ENCODE data around the gene PKIB. TPM values are rescaled to one million over a fixed set of nuclear protein-coding genes. Genes with fewer than 3 reads are reported as not detected.

Gene PKIB
- total and polyA plus RNA-seq, 4 donors: 2.5 to 5.1 (median 3.0) TPM

- Histone ChIP-seq H3K27ac (ENCODE audit: low read depth in 1 of 2, low read length in 2 of 2) (peak overlapping the region; percentile 64 to 72), H3K9ac (ENCODE audit: low read depth in 1 of 2, low read length in 2 of 2) (peak overlapping the region; percentile 45 to 80), H3K27me3 (ENCODE audit: control insufficient read depth in 4 of 4, insufficient read depth in 4 of 4, low read length in 3 of 4) (no peaks in the 10 kb centered on the region), H3K4me1 (ENCODE audit: control insufficient read depth in 4 of 4, insufficient read depth in 4 of 4, low read length in 3 of 4) (peaks cover 0 to 15% (median 3%) of the 10 kb centered on the region in 4 donors), H3K36me3 (ENCODE audit: control insufficient read depth in 4 of 4, insufficient read depth in 3 of 4, low read depth in 1 of 4, low read length in 3 of 4) (no peaks in the 10 kb centered on the region), H3K9me3 (ENCODE audit: control insufficient read depth in 4 of 4, low read length in 3 of 4) (no peaks in the 10 kb centered on the region), H3K4me3 (ENCODE audit: low read depth in 1 of 3, low read length in 3 of 3) (peak overlapping the region; percentile 27 to 71 (median 62))
- DNase-seq (ENCODE audit: low spot score): no peak
- TF ChIP-seq FOXA2 (IDR thresholded peaks at IDR 0.05) (no peak), JUND (IDR thresholded peaks at IDR 0.05) (no peak), FOXA1 (IDR thresholded peaks at IDR 0.05) (no peak), YY1 (IDR thresholded peaks at IDR 0.05) (no peak), NR2F2 (IDR thresholded peaks at IDR 0.05) (no peak), RXRA (IDR thresholded peaks at IDR 0.05) (no peak), GABPA (IDR thresholded peaks at IDR 0.05 in 1 of 2, conservative IDR thresholded peaks at IDR 0.05 in 1 of 2) (no peak), REST (IDR thresholded peaks at IDR 0.05) (no peak), HNF4G (IDR thresholded peaks at IDR 0.05) (no peak), ZBTB33 (IDR thresholded peaks at IDR 0.05) (no peak), HNF4A (conservative IDR thresholded peaks at IDR 0.05) (no peak), SP1 (IDR thresholded peaks at IDR 0.05) (no peak), CTCF (IDR thresholded peaks at IDR 0.05; ENCODE audit: low read depth, low read length, missing input control) (no peak), TAF1 (conservative IDR thresholded peaks at IDR 0.05) (no peak)
- WGBS: 44% methylated on average over 10 of the region's 10 CpGs
These were observed 142.9 kb downstream of the PKIB start for GRCh38 chr6:122753000-122753687.

- H3K36me3 ChIP-seq (ENCODE audit: control insufficient read depth in 4 of 4, insufficient read depth in 3 of 4, low read depth in 1 of 4, low read length in 3 of 4): no peaks in the 10 kb centered on the region
- H3K4me3 ChIP-seq (ENCODE audit: low read depth in 1 of 3, low read length in 3 of 3): peak overlapping the region; percentile 27 to 71 (median 62)
- peaks cover 0 to 15% (median 3%) of the 10 kb centered on the region in 4 donors for H3K4me1 ChIP-seq (ENCODE audit: control insufficient read depth in 4 of 4, insufficient read depth in 4 of 4, low read length in 3 of 4)
- H3K9ac ChIP-seq (ENCODE audit: low read depth in 1 of 2, low read length in 2 of 2): peak overlapping the region in 1 of 2 donors; percentile 80
- H3K27me3 ChIP-seq (ENCODE audit: control insufficient read depth in 4 of 4, insufficient read depth in 4 of 4, low read length in 3 of 4): no peaks in the 10 kb centered on the region
- no peaks in the 10 kb centered on the region for H3K9me3 ChIP-seq (ENCODE audit: control insufficient read depth in 4 of 4, low read length in 3 of 4)
- peak overlapping the region; percentile 64 to 72 for H3K27ac ChIP-seq (ENCODE audit: low read depth in 1 of 2, low read length in 2 of 2)
- 23% methylated on average over 5 of the region's 5 CpGs for WGBS
- DNase-seq (ENCODE audit: low spot score): no peak
- TF ChIP-seq JUND (IDR thresholded peaks at IDR 0.05) (peak in 1 of 2 donors; percentile 53), GABPA (IDR thresholded peaks at IDR 0.05 in 1 of 2, conservative IDR thresholded peaks at IDR 0.05 in 1 of 2) (no peak), SP1 (IDR thresholded peaks at IDR 0.05) (peak; percentile 60), RAD21 (IDR thresholded peaks at IDR 0.05) (peak in 1 of 2 donors; percentile 16), ATF3 (IDR thresholded peaks at IDR 0.05) (no peak), FOXA1 (IDR thresholded peaks at IDR 0.05) (peak; percentile 41), ZBTB33 (IDR thresholded peaks at IDR 0.05) (peak; percentile 37), RXRA (IDR thresholded peaks at IDR 0.05) (peak; percentile 55 to 56), REST (IDR thresholded peaks at IDR 0.05) (peak; percentile 94), YY1 (IDR thresholded peaks at IDR 0.05) (peak; percentile 83)
These were observed 143.5 kb downstream of the PKIB start for GRCh38 chr6:122753688-122754056.
